GM21825 (cell line): Measurements from ENCODE around the gene MAGI1.

Experiments used
- ATAC-seq: cut with Tn5 transposase; IDR thresholded peaks from one replicate; pipeline ENCODE4 v1.9.1; 2021; ENCODE audit warnings: mild to moderate bottlenecking, moderate library complexity; ENCODE audit not compliant: unreplicated experiment

The MAGI1 gene

GRCh38 chr3:65411367-65411766, 627.4 kb downstream of the MAGI1 start:
- ATAC-seq = no peak

GRCh38 chr3:65409176-65409569, 629.5 kb downstream of the MAGI1 start:
- no peak for ATAC-seq

- ATAC-seq = no peak
These were observed 630.1 kb downstream of the MAGI1 start for GRCh38 chr3:65408531-65409175.

- no peak for ATAC-seq
These were observed 632.2 kb downstream of the MAGI1 start for GRCh38 chr3:65406470-65406869.

GRCh38 chr3:65402597-65402996, 636.1 kb downstream of the MAGI1 start:
- no peak for ATAC-seq

- no peak for ATAC-seq
These were observed 637.1 kb downstream of the MAGI1 start for GRCh38 chr3:65401359-65402305.

GRCh38 chr3:65400899-65401298, 637.8 kb downstream of the MAGI1 start:
- no peak for ATAC-seq

GRCh38 chr3:65398953-65399352, 639.8 kb downstream of the MAGI1 start:
- ATAC-seq = no peak

GRCh38 chr3:65396078-65396477, 642.6 kb downstream of the MAGI1 start:
- no peak for ATAC-seq

GRCh38 chr3:65391068-65391467, 647.6 kb downstream of the MAGI1 start:
- ATAC-seq = no peak

- ATAC-seq = no peak
These were observed 652.9 kb downstream of the MAGI1 start for GRCh38 chr3:65385805-65386204.

- ATAC-seq = no peak
These were observed 657.2 kb downstream of the MAGI1 start for GRCh38 chr3:65381496-65382010.

GRCh38 chr3:65379223-65379622, 659.5 kb downstream of the MAGI1 start:
- no peak for ATAC-seq

GRCh38 chr3:65377637-65378036, 661.1 kb downstream of the MAGI1 start:
- ATAC-seq = no peak

- no peak for ATAC-seq
These were observed 662.3 kb downstream of the MAGI1 start for GRCh38 chr3:65376426-65376825.

- no peak for ATAC-seq
These were observed 667.7 kb downstream of the MAGI1 start for GRCh38 chr3:65371053-65371452.

GRCh38 chr3:65368866-65369265, 669.9 kb downstream of the MAGI1 start:
- no peak for ATAC-seq

GRCh38 chr3:65362688-65363087, 676.0 kb downstream of the MAGI1 start:
- ATAC-seq = no peak

- no peak for ATAC-seq
These were observed 677.3 kb downstream of the MAGI1 start for GRCh38 chr3:65361448-65361847.

- ATAC-seq = no peak
These were observed 682.1 kb downstream of the MAGI1 start for GRCh38 chr3:65356331-65357248.

GRCh38 chr3:65354880-65355279, 683.8 kb downstream of the MAGI1 start:
- no peak for ATAC-seq
